ENCODE results near the gene MDFIC.

- no peak for TF ChIP-seq CTCF (IDR thresholded peaks at IDR 0.05)
- no peak for TF ChIP-seq POLR2A (IDR thresholded peaks at IDR 0.05)
These were observed 115.4 kb downstream of the MDFIC start for GRCh38 chr7:115037128-115037802.

Data from sigmoid colon (tissue), 3 donors.